ENCODE results near the gene JARID2. TPM values are rescaled to one million over a fixed set of nuclear protein-coding genes. Genes with fewer than 3 reads are reported as not detected.

JARID2 gene
- total and polyA plus RNA-seq, 9 of the 15 experiments (the other 6 are each of a cell fraction or from before 2014, with no cell fraction given) = 5.0 to 29.0 (median 15.6) TPM

DNA sequence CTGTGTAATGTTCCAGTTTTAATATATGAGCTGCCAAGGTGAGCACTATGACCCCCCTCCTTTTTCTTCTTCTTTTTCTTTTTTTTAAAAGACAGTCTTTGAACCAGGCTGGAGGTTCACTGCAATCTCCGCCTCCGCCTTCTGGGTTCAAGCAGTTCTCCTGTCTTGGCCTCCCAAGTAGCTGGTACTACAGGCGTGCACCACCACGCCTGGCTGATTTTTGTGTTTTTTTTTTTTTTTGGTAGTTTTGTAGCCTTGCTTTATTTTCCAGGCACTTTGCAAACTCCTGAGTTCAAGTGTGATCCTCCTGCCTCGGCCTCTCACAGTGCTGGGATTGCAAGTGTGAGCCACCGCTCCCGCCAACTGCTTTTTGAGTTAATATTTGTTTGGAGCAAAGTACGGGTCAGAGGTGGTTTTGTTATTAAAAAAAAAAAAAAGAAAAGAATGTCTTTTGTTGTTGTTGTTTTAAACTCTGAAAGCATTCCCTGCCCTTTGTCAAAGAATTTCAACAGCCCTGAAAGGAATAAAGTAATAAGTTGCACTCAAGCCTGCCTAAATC, 78.6 kb downstream of the JARID2 start:
- CTCF ChIA-PET (ENCODE audit: low intra/inter-chr PET ratio) = no interaction called here
- Histone ChIP-seq H2AFZ (ENCODE audit: low read depth, low read length) (no peak overlapping the region), H3K4me1 (replicated peaks in 1 of 2; ENCODE audit: control insufficient read depth in 2 of 2, insufficient read depth in 2 of 2, low read length in 2 of 2) (peaks cover 12 to 30% of the 10 kb centered on the region in 2 experiments), H3K4me3 (no peak overlapping the region), H3K27ac (ENCODE audit: extremely low read depth, low read depth, low read length) (no peak overlapping the region), H3K9me3 (replicated peaks; ENCODE audit: control insufficient read depth, insufficient read depth, low read depth, low read length) (no peaks in the 10 kb centered on the region), H3K9ac (ENCODE audit: insufficient read depth in 1 of 2, low read depth in 2 of 2, low read length in 2 of 2) (no peak overlapping the region), H3K4me2 (ENCODE audit: insufficient read depth, low read length) (no peak overlapping the region), H3K9me1 (ENCODE audit: control insufficient read depth, insufficient read depth, low read length) (no peaks in the 10 kb centered on the region), H3K79me2 (ENCODE audit: control insufficient read depth, insufficient read depth, low read length) (peaks cover 94% of the 10 kb centered on the region), H4K20me1 (replicated peaks; ENCODE audit: control insufficient read depth, insufficient read depth, low read length) (peaks cover 25% of the 10 kb centered on the region), H3K27me3 (ENCODE audit: control insufficient read depth in 2 of 2, insufficient read depth in 2 of 2, low read length in 2 of 2) (no peaks in the 10 kb centered on the region), H3K36me3 (ENCODE audit: control insufficient read depth, insufficient read depth, low read length) (0 out of 3 replicates have a peak, but pooled peaks cover 5% of the 10 kb centered on the region)
- ATAC-seq (no peak), FAIRE-seq (no peak), DNase-seq (ENCODE audit: extremely low read depth in 1 of 4, low spot score in 3 of 4) (no peak)
- BruUV-seq (replicated peaks) = no TSS peak
- in situ Hi-C loops (cut with MboI) = no loop called here
- TF ChIP-seq STAT5A (IDR thresholded peaks at IDR 0.05; ENCODE audit: borderline replicate concordance, low read length) = no peak
- peak; percentile 35; the same call in 1 of the 2 replicates for TF ChIP-seq BCOR (IDR thresholded peaks at IDR 0.05)
- TF ChIP-seq CBX1 (IDR thresholded peaks at IDR 0.05; ENCODE audit: low read depth) = 0 out of 2 replicates have a peak, but pooled peaks have one; percentile 22
- POLR2A ChIA-PET = interaction anchor here (0.7 to 1.5 kb wide), 2 partner anchors 11 to 978 kb away, joined by 3 to 4 read pairs; no protein-coding TSS in a partner anchor
- WGBS (ENCODE audit: insufficient coverage, low coverage, missing lambda C conversion rate) = 95% methylated on average over 8 of the region's 8 CpGs
- intact Hi-C loops (cut with micrococcal nuclease) = loop anchor here (10.0 kb wide), 1 partner anchor 120 kb away; no protein-coding TSS in a partner anchor

DNA sequence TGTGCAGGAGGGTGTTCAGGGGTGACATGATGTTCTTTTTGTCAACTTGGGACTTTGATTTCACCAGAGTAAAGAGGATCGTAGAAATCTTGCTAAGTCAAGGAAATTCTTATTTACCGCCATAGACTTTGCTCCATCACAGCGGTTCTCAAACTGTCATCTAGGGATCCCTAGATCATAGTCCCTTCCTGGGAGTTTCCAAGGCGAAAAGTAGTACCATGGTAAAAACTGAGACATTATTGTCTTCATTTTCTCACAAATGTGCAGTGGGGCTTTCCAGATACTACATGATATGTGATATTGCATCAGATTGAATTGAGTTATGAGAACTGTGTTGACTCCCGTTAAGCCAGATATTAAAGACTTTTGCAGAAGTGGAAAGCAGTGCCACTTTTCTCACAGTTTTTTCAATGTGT, 79.7 kb downstream of the JARID2 start:
- BruUV-seq (replicated peaks) = no TSS peak
- no peak for ATAC-seq
- no peak for DNase-seq (ENCODE audit: extremely low read depth in 1 of 4, low spot score in 3 of 4)
- Histone ChIP-seq H3K9me3 (replicated peaks; ENCODE audit: control insufficient read depth, insufficient read depth, low read depth, low read length) (no peaks in the 10 kb centered on the region), H2AFZ (ENCODE audit: low read depth, low read length) (no peak overlapping the region), H3K27ac (ENCODE audit: extremely low read depth, low read depth, low read length) (no peak overlapping the region), H3K36me3 (ENCODE audit: control insufficient read depth, insufficient read depth, low read length) (0 out of 3 replicates have a peak, but pooled peaks cover 5% of the 10 kb centered on the region), H3K9ac (ENCODE audit: insufficient read depth in 1 of 2, low read depth in 2 of 2, low read length in 2 of 2) (no peak overlapping the region), H3K79me2 (ENCODE audit: control insufficient read depth, insufficient read depth, low read length) (peaks cover 94% of the 10 kb centered on the region), H4K20me1 (replicated peaks; ENCODE audit: control insufficient read depth, insufficient read depth, low read length) (peaks cover 28% of the 10 kb centered on the region), H3K9me1 (ENCODE audit: control insufficient read depth, insufficient read depth, low read length) (no peaks in the 10 kb centered on the region), H3K4me1 (replicated peaks in 1 of 2; ENCODE audit: control insufficient read depth in 2 of 2, insufficient read depth in 2 of 2, low read length in 2 of 2) (peaks cover 12 to 32% of the 10 kb centered on the region in 2 experiments), H3K27me3 (ENCODE audit: control insufficient read depth in 2 of 2, insufficient read depth in 2 of 2, low read length in 2 of 2) (no peaks in the 10 kb centered on the region), H3K4me3 (no peak overlapping the region), H3K4me2 (ENCODE audit: insufficient read depth, low read length) (no peak overlapping the region)
- POLR2A ChIA-PET = interaction anchor here (0.6 kb wide), 1 partner anchor 8 kb away, joined by 3 read pairs; no protein-coding TSS in a partner anchor
- WGBS (ENCODE audit: insufficient coverage, low coverage, missing lambda C conversion rate) = 91% methylated on average over 5 of the region's 5 CpGs
- intact Hi-C loops (cut with micrococcal nuclease) (loop anchor here (10.0 kb wide), 1 partner anchor 119 kb away; no protein-coding TSS in a partner anchor), in situ Hi-C loops (cut with MboI) (no loop called here)
- CTCF ChIA-PET (ENCODE audit: low intra/inter-chr PET ratio) = no interaction called here
- TF ChIP-seq HNRNPK (IDR thresholded peaks at IDR 0.05; ENCODE audit: low read depth, low read length, poor library complexity, severe bottlenecking) (no peak), ZNF766 (CRISPR knock-in tag; conservative IDR thresholded peaks at IDR 0.05) (no peak), ZBTB33 (CRISPR knock-in tag; IDR thresholded peaks at IDR 0.05) (peak; percentile 91), MYNN (IDR thresholded peaks at IDR 0.05) (no peak), MYNN (CRISPR knock-in tag; IDR thresholded peaks at IDR 0.05) (no peak)
- no peak for FAIRE-seq

Data from K562 (cell line).